HTERT RPE-1 (cell line): ENCODE measurements around the gene PRR15L.

Source experiments
- in situ Hi-C: fragments of 300-500 bp; cut with MboI; formaldehyde crosslinking; loops from 4 replicates; pipeline ENCODE4 v1.14.3; 2020; ENCODE audit warnings: low sequenced_read_pairs

Gene PRR15L

DNA sequence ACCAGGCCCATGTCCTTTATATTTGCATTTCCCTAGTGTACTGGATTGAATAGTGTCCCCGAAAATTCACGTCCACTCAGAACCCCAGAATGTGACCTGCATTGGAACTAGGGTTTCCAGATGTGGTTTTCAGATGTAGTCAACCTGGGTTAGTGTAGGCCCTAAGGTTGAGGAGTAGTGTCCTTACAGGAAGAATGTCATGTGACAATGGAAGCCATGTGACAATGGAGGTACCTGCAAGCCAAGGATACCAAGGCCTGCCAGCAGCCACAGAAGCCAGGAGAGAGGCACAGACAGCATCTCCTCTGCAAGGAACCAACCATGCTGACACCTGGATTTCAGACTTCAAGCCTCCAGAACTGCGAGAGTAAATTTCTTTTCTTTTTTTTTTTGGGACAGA, 5.2 kb upstream of the PRR15L start:
- in situ Hi-C loops: no loop called here

DNA sequence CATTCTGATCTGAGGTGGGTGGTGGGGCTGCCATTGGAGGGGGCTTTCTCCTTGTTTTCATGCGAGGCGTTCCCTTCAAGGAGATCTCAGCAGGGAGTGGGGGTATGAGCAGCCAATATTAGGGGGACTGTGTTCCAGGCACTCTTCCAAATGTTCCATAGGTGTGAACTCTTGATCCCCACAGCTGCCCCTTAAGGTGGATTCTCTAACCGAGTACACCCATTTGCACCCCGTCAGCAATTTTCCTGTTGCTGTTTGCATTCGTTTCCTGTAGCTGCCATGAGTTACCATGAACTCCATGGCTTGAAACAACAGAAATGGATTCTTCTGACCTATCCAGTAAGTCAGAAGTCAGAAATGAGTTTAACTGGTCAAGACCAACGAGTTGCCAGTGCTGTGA, 3.7 kb upstream of the PRR15L start:
- in situ Hi-C loops: no loop called here

GRCh38 chr17:47959825-47960655, 2.4 kb upstream of the PRR15L start:
- in situ Hi-C loops: no loop called here

GRCh38 chr17:47956791-47957590, 692 bp downstream of the PRR15L start:
- in situ Hi-C loops: no loop called here

DNA sequence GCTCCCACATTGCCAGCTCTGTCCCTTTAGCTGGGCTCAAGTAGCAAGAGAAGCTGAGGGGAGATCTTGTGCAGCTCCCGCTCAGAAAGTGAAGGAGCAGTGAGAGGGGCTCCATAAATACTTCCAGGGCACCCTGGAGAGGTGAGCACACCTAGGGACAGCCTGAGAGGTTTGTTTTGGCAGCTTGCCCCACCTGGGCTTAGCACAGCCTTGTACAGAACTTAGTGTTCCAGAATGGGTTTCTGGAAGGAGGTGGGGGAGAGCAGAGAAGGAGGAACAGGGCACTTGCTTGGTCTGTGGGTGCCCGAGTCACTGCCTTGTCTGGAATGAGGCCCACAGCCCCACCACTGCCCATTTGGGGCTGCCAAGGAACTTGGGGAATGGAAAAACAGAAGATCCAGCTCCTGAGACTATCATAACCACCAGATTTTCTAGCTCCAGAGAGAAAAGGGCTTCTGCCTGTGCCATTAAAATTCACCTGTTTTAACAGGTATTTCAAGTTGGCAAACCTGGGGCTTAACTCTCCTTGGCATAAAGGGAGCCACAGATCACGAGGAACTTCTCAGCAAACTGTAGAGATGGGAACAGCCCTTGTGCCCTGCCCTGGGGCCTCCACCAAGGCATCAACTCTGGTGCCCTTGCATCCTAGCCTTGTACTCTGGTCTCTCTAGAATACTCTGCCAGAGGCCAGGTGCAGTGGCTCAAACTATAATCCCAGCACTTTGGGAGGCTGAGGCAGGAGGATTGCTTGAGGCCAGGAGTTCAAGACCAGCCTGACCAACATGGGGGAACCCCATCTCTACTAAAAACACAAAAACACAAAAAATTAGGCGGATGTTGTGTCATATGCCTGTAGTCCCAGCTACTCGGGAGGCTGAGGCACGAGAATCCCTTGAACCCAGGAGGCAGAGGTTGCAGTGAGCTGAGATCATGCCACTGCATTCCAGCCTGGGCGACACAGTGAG, 1.9 kb downstream of the PRR15L start:
- in situ Hi-C loops: no loop called here

DNA sequence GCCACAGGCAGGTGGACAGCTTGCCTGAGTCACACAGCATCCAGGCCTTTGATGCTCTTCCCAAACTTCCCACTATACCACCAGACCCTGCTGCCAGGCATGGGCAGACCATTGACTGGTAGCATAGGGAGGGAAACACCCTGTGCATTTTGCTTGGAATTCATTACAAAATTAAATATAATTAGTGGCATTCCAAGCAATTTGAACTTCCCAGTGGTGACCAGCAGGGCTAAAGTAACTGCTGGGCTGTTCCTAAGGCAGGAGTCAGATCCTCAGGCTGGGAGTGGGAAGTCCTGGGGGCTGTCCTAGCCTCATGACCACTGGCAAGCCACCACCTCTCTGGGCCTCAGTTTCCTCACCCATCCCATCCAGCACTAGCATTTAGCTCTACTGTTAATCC, 3.8 kb downstream of the PRR15L start:
- in situ Hi-C loops: no loop called here

- in situ Hi-C loops: no loop called here
Measured at GRCh38 chr17:47952171-47953021, 5.3 kb downstream of the PRR15L start.

- in situ Hi-C loops: no loop called here
Measured at GRCh38 chr17:47950448-47950847, 7.2 kb downstream of the PRR15L start.

- in situ Hi-C loops: no loop called here
Measured at GRCh38 chr17:47949946-47950345, 7.7 kb downstream of the PRR15L start.

DNA sequence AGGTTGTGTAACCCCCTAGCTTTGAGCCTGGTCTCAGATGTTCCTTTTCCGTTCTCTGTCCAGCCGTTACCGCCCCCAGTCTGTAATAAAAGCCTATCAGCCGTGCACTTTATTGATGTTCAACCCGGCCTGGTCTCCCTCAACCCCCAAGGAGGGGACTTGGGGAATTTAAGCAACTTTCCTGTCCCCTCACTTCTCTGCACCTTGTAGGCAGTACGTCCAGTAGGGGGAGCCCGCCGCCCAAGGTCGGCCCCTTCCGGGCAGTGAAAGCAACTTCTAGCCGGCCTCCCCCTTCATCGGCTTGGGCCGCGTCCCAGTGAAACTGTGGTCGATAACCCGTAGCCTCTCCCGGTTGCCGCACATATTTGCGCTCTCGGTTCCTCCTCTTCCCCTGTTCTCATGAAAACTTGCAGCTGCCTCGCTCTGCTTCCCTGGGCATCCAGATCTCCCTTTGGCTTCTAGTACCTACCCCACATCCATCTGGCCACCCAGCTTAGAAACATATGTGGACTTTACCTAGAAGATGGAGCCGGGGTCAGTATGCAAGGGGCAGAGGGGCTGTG, 8.4 kb downstream of the PRR15L start:
- in situ Hi-C loops: no loop called here

GRCh38 chr17:47948706-47949196, 8.9 kb downstream of the PRR15L start:
- in situ Hi-C loops: no loop called here

GRCh38 chr17:47946929-47947397, 10.7 kb downstream of the PRR15L start:
- in situ Hi-C loops: no loop called here

DNA sequence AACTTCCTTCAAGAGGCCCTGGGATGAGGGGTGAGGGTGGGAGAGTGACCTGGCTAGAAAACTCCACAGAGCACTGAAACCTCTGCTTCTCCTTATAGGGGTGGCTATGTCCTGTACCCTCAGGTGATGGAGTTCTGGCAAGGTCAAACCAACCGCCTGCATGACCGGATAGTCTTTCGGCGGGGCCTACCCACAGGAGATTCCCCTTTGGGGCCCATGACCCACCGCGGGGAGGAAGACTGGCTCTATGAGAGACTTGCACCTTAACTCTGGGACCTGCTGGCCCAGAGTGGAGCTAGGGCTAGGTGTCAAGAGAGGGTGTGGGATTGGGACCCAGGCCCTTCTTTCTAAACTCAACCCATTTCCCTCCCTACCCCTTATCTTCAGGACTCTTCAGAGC, 11.2 kb downstream of the PRR15L start:
- in situ Hi-C loops: no loop called here

DNA sequence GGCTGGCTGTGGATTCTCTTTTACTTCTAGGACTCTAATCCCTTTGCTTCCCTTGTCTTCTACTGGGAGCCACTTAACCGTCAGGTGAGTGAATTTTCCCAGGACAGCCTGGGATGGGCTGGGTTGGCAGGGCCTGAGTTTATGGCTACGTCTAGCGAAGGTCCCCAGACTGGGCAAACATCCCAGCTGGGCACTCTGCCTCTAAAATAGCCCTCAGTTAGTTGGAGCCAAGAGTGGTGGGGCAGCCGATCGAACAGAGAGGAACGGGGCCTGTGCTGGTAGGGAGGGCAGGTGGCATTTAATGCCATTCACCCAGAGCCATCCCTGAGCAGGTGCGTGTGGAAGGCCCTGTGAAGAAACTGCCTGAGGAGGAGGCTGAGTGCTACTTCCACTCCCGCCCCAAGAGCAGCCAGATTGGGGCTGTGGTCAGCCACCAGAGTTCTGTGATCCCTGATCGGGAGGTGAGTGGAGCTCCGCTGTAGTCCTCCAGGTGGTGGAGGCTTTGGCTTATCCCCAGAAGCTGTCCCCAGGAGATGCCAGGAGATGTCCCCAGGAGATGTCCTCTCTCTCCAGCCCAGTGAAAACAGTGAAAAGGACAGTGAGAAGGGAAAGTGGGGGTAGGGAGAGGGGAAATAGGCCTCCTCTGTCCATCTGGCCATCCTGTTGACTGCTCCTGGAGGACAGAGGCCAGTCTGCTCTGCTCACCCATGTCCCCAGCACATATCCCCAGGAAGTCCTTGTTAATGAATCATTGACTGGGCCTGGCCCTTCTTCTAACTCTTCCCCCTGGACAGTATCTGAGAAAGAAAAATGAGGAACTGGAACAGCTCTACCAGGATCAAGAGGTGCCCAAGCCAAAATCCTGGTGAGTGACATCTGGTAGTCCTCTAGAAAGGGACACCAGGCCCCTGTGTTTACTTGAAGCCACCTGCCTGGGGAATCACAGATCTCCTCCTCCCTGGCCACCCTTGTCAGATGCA, 11.9 kb downstream of the PRR15L start:
- in situ Hi-C loops: no loop called here

GRCh38 chr17:47945080-47945479, 12.6 kb downstream of the PRR15L start:
- in situ Hi-C loops: no loop called here

DNA sequence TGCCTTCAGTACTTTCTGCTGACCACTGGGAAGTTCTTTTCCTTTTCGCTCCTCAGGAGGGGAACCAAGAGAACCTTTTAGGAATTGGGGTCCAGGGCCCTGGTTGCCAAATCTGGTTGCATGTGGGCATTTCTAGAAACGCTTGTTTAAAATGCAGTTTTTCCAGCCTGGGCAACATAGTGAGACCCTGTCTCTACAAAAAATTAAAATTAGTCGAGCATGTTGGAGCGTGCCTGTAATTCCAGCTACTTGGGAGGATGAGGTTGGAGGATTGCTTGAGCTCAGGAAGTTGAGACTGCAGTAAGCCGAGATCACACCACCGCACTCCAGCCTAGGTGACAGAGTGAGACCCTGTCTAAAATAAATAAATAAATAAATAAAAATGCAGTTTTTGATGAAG, 15.1 kb downstream of the PRR15L start:
- in situ Hi-C loops: no loop called here

DNA sequence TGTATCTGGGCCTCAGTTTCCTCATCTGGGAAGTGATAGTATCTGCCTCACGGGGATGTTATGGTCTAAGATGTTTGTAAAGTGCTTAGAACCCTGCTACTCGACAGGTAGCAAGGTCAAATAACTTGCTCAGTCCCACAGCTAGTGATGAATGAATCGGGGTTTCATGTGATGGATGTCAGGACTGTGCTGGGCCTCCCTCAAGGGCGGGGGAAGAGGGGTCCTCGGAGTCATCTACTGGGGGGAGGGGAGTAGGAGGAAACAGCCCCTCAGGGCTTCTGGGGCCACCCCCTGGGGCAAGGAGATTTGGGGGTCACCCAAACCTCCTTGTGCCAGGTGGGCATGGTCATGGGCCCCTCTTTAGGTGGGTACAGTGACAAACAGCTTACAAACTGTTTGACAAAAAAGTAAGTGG, 15.6 kb downstream of the PRR15L start:
- in situ Hi-C loops: no loop called here
